Activated T-cell treated with anti-CD3 and anti-CD28 coated beads for 4 hours (primary cell): ENCODE data around the gene GBF1.
"Not testable (repeated sequence)": the region's sequence is repeated elsewhere in the genome, so short reads cannot be mapped to it uniquely, and the experiment has no call there.

Source experiments
- DNase-seq: peaks from one replicate; pipeline ENCODE4 v3.0.0-alpha.2; 2020

Gene GBF1

DNA sequence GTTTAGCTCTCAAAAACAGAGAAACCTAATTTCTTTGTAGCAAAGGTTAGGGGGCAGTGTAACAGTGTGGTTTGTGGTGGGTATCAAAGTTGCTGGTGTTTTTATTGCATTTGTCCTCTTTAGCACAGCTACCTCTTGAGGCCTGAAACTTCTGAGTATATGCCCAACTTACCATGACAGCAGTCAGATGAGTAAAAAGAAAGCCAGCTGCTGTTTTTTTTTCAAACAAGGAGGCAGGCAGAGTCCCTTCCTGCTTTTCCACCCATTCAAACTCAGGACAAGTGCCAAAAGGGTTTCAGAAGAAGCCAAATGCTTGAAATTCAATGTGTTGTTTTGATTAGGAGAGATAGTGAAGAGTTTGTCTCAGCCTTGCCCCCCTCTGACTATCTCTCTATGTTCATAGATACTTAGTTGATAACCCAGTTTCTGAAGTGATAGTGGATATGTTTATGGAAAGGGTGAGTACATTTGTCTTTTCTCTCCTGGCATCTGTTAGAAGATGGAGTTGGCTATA lies 23.1 kb downstream of the GBF1 start:
- DNase-seq: no peak

DNA sequence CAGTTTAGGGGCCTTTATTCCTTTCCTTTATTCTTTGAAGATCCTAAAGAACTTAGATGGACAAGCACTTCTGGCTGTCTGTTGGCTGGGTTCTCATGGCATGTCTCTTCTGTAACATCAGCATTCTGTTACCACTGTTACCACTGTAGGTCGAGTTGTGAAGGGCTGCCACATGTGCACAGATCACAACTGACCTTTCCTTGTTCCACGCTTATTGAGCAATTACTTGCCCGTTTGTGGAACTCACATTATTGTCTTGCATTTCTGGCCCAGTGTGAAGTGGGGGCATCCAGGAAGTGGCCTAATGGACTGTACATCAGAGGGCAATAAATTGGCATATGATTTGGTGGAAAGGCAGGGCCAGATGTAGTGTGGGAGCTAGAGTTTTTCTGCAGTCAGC lies 23.7 kb downstream of the GBF1 start:
- DNase-seq: no peak

DNA sequence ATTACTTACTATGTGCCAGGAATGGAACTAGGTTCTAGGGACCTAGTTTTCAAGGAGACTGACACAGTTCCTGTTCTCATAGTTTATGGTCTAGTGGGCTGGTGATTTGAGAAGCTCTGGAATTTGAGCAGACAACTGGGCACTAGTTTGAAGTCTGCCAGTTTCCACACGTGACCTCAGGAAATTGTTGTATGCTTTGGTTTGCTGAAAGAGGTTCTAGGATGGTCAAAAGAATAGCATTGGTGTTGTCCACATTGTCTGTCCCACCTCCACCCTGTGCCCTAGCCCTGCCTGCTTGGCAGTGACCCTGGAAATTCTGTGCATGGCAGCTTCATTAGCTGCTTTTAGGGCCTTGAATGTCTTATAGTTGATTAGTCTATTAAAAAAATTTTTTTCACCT lies 28.7 kb downstream of the GBF1 start:
- DNase-seq: no peak

DNA sequence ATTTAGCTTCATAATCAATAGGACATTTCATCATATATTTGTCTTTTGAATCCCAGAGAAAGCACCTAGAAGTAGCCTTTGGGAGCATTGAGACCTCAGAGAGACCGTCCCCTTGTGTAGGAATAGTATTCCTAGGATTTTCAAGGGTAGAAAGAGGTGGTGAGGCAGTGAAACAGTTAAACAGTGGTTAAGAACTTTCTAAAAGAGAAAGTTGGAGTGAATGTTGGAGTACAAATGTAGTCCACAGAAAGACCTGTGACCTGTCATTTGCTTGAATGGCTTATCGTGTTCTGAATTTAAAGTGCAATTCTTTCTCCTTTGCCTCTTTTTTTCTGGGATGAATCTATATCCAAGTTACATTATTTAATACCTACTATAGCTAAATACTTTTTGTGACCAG lies 30.0 kb downstream of the GBF1 start:
- no peak for DNase-seq

DNA sequence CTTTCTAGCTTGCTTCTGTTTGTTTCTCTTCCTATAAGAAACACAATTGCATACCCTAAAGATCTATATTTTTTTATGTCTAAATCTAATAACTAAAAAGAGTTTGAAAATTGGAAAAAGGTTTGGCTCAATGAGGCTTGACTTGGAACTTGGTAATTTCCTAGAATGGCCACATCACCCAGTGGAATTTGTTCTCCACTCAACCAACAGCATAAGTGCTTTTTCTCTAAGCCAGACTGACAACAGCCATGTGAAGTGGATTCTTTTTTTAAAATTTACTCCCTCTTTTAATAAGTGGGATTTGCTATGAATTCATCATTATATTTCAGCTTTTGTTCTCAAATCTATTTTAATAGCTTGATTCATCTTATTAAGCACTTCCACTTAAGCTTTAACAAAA lies 33.8 kb downstream of the GBF1 start:
- DNase-seq: no peak

DNA sequence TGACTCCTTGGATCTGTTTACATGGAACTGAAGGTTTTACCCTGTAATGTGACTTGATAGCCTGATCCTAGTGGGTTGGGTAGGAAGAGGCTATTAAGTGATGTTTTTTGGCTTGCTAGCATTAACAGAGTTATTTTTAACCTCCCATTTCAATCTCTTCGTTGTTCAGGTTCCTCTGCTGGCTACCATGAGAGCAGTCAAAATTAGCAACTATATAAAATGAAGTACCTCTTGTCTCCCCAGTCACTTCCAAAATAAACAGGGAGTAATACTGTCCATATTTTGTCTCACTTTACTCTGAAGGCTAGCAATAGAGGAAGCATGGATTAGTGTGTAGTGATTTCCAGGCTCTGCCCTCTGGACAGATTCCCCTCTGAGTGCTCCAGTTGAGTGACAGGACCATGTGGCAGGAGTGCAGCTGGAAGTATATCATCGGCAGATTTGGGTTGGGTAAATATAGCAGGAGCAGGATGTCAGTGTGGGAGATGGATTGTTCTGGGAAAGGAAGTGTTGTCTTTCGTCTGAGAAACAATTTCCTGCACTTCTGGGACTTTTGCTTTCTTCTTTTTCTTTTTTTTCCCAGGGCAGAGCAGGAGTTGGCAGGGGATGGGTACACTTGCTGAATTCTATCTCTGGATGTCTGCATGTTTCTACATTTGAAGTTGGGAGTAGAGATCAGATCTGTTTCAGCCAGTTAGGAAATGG lies 35.2 kb downstream of the GBF1 start:
- no peak for DNase-seq

DNA sequence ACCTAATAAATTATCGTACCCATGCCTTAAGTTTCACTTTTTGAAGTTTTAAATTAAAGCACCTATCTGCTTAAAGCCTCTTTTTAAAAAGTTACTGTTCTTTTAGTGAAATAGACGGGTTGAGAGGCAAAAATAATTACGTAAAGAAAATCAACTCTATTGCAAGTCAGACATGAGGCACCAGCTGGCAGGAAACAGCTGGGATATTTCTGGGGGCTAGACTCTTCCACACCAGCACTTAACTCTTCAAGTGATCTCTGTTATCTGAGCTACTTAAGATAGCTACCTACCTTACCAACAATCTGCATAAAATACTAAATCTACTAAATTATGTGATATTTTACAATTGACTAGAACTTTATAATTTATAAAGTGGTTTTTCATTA lies 35.8 kb downstream of the GBF1 start:
- no peak for DNase-seq

DNA sequence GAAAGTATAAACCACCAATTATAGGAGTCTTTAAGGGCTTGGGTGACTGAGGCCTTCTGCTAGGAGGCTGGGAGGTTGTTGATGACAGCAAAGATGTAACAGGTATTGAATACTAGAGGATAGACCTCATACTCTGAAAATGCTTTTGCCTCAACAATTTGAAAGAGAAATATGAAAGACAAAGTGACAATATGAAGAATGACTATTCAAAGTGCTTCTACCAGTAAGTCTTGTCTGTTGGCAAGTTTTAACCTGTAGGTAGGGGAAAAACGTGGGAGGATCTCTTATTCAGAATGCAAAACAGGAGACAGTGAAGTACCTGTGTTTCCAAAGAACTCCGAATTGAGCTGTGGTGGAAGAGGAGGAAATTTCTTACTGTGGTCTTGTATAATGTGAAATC lies 38.2 kb downstream of the GBF1 start:
- DNase-seq: no peak

DNA sequence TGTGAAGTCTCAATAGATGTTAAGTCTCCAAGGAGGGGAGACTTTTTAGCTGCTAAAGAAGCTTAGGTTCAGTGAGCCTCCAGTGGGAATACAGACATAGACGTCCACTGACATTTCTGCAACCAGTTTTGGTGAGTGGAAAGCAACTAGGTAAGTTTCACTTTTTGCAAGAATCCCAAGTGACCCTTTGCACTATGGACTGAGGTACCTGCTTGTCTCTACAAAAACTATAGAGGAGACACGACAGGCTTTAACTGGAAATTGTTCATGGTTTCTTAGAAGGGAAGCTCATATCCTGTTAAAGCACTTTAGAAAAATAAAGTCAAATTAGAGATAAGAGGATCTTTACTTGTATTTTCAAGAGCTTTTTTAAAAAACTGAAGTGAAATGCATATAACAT lies 38.6 kb downstream of the GBF1 start:
- no peak for DNase-seq

DNA sequence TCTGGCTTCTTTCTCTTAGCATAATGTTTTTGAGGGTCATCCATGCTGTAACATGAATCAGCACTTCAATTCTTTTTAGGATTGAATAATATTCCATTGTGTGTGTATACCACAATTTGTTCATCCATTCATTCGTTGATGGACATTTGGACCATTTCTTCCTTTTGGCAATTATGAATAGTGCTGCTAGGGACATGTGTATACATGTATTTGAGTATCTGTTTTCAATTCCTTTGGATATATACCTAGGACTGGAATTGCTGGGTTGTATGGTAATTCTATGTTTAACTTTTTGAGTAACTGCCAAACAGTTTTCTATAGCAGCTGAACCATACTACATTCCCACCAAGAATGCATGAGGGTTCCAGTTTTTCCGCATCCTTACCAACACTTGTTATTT lies 39.2 kb downstream of the GBF1 start:
- DNase-seq: no peak

DNA sequence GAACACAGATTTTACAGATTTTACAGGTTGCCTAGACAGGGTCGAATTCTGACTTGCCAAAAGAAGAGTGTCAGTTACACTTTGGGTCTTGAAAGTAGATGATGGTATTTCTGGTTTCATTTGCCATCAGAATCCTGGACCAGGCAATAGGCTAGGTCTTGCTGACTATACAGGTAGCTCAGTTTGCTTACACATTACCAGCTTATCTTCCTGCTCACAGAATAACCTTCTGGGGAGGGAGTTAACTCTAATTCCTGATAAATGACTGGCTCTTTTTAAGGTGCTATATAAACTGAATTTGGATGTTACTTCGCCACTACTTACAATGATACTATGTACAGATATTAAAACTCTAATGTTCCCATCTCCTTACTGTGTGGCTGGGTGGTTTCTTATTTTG lies 39.8 kb downstream of the GBF1 start:
- no peak for DNase-seq

DNA sequence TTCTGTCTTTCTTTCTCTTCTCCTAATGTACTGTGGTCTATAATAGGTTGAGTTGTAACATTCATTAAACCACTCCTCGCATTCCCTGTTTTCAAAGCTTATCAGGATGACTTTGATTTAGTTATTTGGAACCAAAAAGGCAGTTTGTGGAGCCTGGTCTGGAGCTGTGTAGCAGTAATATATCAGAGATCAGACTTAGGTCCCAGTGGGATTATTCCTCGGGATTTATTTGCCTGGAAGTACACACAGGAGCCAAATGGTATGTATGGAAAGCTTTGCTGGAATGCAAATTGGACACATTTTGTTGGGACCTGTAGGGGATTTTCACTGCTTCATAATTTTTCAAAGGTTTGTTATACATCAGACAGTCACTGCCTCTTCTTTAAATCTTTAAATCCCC lies 40.9 kb downstream of the GBF1 start:
- no peak for DNase-seq

DNA sequence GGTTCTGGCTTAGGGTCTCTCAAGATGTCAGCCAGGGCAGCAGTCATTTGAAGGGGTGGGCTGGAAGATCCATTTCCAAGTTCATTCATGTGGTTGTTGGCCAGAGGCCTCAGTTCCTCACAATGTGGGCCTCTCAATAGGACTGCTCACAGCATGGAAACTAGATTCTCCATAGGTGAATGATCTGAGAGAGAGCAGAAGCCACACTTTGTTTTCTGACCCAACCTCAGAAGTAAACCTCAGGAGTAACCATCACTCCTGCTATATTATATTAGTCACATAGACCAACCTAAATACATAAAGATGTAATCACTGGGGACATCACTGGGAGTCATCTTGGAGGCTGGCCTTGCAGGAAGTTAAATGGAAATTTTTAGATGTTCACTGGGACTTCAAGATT lies 42.2 kb downstream of the GBF1 start:
- DNase-seq: no peak

DNA sequence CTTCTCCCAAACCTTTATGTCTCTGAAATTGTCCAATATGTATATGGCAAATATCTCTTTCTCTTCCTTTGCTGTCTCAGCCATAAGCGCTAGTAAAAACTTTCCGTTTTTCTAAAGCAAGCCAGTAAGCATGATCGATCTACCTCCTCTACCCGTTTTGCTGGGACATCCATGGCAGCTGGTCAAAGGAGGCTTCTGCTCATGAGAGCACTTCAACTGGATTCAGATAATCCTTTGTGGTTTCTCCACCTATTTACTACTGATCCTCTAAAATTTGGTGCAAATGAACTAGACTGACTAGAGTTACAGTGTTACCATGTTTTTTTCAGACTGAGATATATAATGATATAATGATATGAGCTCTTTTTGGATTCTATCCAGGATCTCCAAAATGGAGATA lies 42.7 kb downstream of the GBF1 start:
- no peak for DNase-seq

DNA sequence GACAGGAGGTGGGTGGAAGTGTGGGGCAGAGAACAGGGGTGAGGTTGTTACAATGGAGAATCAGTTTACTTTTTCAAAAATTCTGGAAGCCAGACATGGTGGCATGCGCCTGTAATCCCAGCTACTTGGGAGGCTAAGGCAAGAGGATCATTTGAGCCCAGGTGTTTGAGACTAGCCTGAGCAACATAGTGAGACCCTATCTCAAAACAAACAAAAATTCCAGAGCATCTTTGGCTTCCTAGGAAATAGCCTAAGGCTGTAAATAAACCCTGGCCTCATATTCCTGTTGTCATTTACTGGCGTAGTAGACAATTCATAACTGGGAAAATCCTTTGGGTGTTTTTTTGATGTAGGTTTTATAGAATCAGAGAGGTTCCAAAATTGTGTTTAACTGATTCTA lies 44.0 kb downstream of the GBF1 start:
- DNase-seq: no peak

DNA sequence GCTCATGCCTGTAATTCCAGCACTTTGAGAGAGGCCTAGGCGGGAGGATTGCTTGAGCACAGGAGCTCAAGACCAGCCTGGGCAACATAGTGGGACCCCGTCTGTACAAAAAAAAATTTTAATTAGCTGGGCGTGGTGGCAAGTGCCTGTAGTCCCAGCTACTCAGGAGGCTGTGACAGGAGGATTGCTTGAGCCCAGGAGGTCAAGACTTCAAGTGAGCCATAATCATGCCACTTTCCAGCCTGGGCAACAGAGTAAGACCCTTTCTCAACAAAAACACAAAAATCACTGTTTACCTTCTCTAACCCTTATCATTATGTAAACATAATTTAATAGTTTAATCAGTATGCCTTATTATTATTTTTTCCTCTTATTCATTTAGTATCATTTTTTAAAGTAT lies 44.5 kb downstream of the GBF1 start:
- no peak for DNase-seq

DNA sequence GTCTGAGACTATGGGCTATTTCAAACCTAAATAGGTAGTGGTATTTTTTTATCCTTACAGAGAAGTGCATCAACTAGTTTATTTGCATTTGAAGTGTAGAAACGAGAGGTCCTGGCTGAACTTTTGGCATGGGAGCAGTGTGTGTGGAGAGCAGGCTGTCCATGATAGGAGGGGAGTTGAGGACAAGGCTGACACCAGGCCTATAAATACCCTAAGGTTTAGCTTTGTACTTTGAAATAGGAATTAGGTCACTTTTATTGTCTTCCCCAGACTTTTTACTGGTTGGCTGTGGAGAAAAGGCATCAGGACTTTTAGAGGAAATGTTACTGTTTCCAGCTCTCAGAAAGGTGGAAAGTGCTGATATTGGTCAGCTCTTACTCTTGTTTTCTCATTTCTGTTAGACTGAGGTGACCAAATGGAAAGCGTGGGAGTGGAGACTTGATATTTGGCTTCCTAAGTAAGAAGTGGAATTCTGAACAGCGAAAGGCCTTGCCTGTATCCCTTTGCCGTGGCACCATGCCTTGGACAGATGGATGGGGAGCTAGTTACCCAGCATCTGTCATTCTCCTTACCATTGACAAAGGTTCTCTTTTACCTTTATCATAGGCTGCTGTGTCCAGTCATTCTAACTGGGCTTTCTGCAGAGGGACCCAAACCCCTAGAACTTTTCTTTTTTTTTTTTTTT lies 46.0 kb downstream of the GBF1 start:
- no peak for DNase-seq

DNA sequence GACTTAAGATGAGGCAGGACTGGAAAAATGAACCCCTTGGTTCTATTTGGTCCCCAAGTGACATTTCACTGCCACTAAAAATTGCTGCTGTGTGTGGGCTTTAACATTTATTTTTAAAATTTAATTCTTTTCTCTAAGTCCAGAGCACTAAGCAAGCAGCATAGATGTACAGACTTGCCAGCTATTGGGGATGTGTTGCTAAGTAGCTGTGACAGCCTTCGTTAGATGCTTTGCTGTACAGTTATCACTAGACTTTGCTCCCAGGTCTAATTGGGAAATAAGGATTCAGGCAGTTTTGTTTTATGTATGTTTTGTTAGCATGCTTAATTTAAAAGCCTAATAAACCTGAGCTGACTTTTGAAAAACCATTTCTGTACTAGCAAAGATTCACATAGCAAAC lies 51.8 kb downstream of the GBF1 start:
- DNase-seq: no peak

DNA sequence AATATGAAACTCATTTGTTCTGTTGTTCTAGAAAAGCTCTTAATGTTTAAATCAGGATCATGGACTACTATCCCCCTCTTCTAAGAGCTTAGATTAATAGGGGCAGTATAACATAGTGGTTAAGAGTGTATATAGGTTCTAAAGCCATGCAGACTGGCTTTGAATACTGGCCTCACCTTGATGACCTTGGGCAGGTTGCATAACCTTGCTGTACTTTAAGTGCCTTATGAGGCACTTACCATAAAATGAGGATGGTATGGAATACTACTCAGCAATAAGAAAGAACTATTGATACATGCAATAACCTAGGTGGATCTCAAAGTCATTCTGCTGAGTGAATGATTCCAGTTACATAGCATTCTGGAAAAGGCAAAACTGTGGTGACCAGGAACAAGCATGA lies 53.6 kb downstream of the GBF1 start:
- no peak for DNase-seq

DNA sequence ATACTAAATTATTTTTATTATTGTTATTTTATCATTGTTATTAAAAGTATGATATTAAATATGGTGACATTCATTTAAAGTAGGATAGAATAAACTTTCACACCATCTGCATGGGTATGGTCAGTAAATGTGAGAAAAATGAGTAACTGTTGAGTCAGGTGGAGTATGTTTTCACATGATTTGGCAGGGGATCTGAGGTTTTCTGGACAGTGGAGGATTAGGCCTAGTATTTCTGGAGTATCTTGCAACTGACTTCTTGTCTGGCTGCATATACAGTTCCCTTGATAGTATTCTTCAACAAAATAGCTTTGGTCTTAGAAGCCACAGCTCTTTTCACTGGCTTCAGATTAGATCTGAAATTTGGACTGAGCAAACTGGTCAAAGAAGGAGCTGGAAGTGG lies 54.5 kb downstream of the GBF1 start:
- DNase-seq: no peak

DNA sequence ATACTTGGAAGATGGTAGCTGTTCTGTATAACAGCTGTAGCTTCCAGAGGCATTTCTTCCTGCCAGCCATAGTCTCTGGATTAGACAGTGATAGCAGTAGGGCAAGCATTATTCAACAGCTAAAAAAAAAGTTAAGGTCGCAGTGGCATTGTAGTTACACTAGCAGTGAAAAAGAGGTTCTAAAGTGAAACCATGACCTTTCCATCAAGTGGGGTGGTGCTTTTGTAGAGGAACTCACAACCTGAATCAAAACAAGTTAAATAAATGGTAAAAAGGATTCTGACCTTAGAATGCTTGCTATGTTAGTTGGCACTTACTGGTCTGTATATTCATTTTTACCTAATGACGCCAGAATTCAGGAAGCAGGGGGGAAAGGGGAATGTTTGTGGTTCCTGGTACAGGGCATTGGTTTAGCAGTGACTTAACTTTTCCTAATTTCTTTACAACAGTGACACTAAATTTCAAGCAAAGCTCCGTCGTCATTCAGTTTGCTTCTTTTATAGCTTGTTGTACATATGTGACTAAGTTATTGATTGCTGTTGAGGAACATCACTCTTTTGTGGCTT lies 55.0 kb downstream of the GBF1 start:
- no peak for DNase-seq

DNA sequence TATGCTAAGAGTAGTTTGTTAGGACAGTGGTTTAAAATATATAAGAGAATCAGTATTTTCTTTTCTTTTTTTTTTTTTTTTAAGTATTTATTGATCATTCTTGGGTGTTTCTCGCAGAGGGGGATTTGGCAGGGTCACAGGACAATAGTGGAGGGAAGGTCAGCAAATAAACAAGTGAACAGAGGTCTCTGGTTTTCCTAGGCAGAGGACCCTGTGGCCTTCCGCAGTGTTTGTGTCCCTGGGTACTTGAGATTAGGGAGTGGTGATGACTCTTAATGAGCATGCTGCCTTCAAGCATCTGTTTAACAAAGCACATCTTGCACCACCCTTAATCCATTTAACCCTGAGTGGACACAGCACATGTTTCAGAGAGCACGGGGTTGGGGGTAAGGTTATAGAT lies 55.6 kb downstream of the GBF1 start:
- DNase-seq: not testable (repeated sequence)

DNA sequence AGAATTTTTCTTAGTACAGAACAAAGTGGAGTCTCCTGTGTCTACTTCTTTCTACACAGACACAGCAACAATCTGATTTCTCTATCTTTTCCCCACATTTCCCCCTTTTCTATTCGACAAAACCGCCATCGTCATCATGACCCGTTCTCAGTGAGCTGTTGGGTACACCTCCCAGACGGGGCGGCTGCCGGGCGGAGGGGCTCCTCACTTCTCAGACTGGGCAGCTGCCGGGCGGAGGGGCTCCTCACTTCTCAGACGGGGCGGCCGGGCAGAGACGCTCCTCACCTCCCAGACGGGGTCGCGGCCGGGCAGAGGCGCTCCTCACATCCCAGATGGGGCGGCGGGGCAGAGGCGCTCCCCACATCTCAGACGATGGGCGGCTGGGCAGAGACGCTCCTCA lies 56.0 kb downstream of the GBF1 start:
- not testable (repeated sequence) for DNase-seq

DNA sequence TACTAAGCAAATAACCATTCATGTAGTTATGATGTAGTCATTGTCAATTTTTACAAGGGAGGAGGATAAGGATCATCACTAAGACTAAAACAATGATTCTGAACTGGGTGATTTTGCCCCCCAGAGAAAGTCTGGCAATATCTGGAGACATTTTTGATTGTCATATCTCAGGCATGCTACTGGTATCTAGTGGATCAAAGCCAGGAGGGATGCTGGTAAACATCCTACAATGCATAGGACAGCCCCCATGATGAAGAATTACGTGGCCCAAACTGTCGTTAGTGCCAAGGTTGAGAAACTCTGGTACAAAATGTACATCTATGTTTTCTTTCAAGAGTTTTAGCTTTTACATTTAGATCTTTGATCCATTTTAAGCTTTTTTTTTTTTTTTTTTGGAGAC lies 57.3 kb downstream of the GBF1 start:
- DNase-seq: no peak

DNA sequence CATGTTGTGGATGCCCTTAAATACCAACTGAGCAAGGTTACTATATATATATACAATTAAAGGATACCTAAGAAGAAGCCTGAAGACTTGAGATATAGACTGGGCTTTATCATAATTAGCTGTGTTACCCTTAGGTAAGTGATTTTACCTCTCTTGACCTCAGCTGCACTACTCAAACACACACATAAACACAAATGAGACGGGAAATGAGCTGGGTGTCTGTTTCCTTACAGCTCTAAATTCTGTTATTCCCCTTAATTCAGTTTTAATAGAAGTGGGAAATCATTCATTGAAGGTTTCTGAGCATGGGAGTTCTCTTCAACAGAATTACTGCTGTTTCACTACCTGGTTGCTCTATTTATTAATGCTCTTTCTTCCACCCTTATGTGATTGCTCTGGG lies 60.7 kb downstream of the GBF1 start:
- no peak for DNase-seq
